Liver (tissue), 3 donors: ENCODE measurements around the gene CKM.

ENCODE experiments used
- CTCF ChIP-seq: fragments of 150-350 bp; IDR thresholded peaks from 2 replicates; pipeline ENCODE4 v1.5.1; 2017; ENCODE audit warnings: improper control_type of control experiment, low read depth, low read length; ENCODE audit not compliant: missing input control
- FOXA2 ChIP-seq: IDR thresholded peaks from 2 replicates; pipeline ENCODE4 v1.6.1; 2016; ENCODE audit warnings: antibody characterized with exemption
- RAD21 ChIP-seq, 2 donors: IDR thresholded peaks; 2 replicates each; pipeline ENCODE4 v1.6.1; 2016; ENCODE audit warnings: antibody characterized with exemption in 2 of 2, mild to moderate bottlenecking in 2 of 2
- donor health status: healthy.
- donor health status: healthy.

GRCh38 chr19:45354241-45354842, 31.7 kb upstream of the CKM start:
- no peak for TF ChIP-seq RAD21 (IDR thresholded peaks at IDR 0.05)
- no peak for TF ChIP-seq CTCF
- TF ChIP-seq FOXA2: no peak
